ENCODE data around the gene NCOA7. TPM values are rescaled to one million over a fixed set of nuclear protein-coding genes. Genes with fewer than 3 reads are reported as not detected.

Gene NCOA7
- total and polyA plus RNA-seq, 9 of the 15 experiments (the other 6 are each of a cell fraction or from before 2014, with no cell fraction given), result 5.8 to 14.6 (median 9.3) TPM

- TF ChIP-seq ATF1 (CRISPR knock-in tag; IDR thresholded peaks at IDR 0.05) (no peak), ATF1 (tag; IDR thresholded peaks at IDR 0.05) (no peak), ZNF175 (CRISPR knock-in tag; IDR thresholded peaks at IDR 0.05; ENCODE audit: low read depth) (no peak), NFXL1 (CRISPR knock-in tag; IDR thresholded peaks at IDR 0.05) (no peak), ZNF24 (IDR thresholded peaks at IDR 0.05) (no peak), MCM7 (IDR thresholded peaks at IDR 0.05) (no peak), ZNF134 (CRISPR knock-in tag; conservative IDR thresholded peaks at IDR 0.05) (peak; percentile 97), RBM25 (IDR thresholded peaks at IDR 0.05; ENCODE audit: low read depth, low read length, severe bottlenecking) (peak; percentile 73)
These were observed 122.4 kb downstream of the NCOA7 start (continued) for GRCh38 chr6:125913145-125913544.

- H3K9me3 ChIP-seq (replicated peaks; ENCODE audit: control insufficient read depth, insufficient read depth, low read depth, low read length), result no peaks in the 10 kb centered on the region
- in situ Hi-C loops (cut with MboI) (no loop called here), intact Hi-C loops (cut with micrococcal nuclease) (no loop called here)
- FAIRE-seq, result no peak
- no peak overlapping the region for H2AFZ ChIP-seq (ENCODE audit: low read depth, low read length)
- no TSS peak for BruUV-seq (replicated peaks)
- H3K4me1 ChIP-seq (replicated peaks in 1 of 2; ENCODE audit: control insufficient read depth in 2 of 2, insufficient read depth in 2 of 2, low read length in 2 of 2), result peaks cover 3 to 8% of the 10 kb centered on the region in 2 experiments; a peak in 2 of 5 replicates
- peaks cover 27% of the 10 kb centered on the region; the same call in 2 of the 3 replicates for H3K36me3 ChIP-seq (ENCODE audit: control insufficient read depth, insufficient read depth, low read length)
- H3K9me1 ChIP-seq (ENCODE audit: control insufficient read depth, insufficient read depth, low read length), result no peaks in the 10 kb centered on the region
- WGBS (ENCODE audit: insufficient coverage, low coverage, missing lambda C conversion rate), result 40% methylated on average over 5 of the region's 5 CpGs
- H4K20me1 ChIP-seq (replicated peaks; ENCODE audit: control insufficient read depth, insufficient read depth, low read length), result no peaks in the 10 kb centered on the region
- no peak overlapping the region for H3K9ac ChIP-seq (ENCODE audit: insufficient read depth in 1 of 2, low read depth in 2 of 2, low read length in 2 of 2)
- H3K79me2 ChIP-seq (ENCODE audit: control insufficient read depth, insufficient read depth, low read length), result no peaks in the 10 kb centered on the region
- no peaks in the 10 kb centered on the region for H3K27me3 ChIP-seq (ENCODE audit: control insufficient read depth in 2 of 2, insufficient read depth in 2 of 2, low read length in 2 of 2)
- peak in 1 of 4 experiments; percentile 20 for DNase-seq (ENCODE audit: extremely low read depth in 1 of 4, low spot score in 3 of 4)
- no peak overlapping the region for H3K4me2 ChIP-seq (ENCODE audit: insufficient read depth, low read length)
- no peak overlapping the region for H3K27ac ChIP-seq (ENCODE audit: extremely low read depth, low read depth, low read length)
- CTCF ChIA-PET (ENCODE audit: low intra/inter-chr PET ratio), result no interaction called here
- no peak overlapping the region for H3K4me3 ChIP-seq
- ATAC-seq, result no peak
- POLR2A ChIA-PET, result interaction anchor here (1.3 to 1.5 kb wide), 2 partner anchors 10 to 16 kb away, joined by 6 to 14 read pairs; no protein-coding TSS in a partner anchor
- TF ChIP-seq CHD2 (IDR thresholded peaks at IDR 0.05; ENCODE audit: low read depth, low read length) (no peak), ZBTB40 (IDR thresholded peaks at IDR 0.05) (peak; percentile 52; the same call in 1 of the 2 replicates), ZBTB40 (CRISPR knock-in tag; IDR thresholded peaks at IDR 0.05) (no peak), HMBOX1 (IDR thresholded peaks at IDR 0.05) (0 out of 2 replicates have a peak, but pooled peaks have one; percentile 19), ATF1 (CRISPR knock-in tag; IDR thresholded peaks at IDR 0.05) (no peak), ATF1 (tag; IDR thresholded peaks at IDR 0.05) (0 out of 2 replicates have a peak, but pooled peaks have one; percentile 24)
These were observed 123.1 kb downstream of the NCOA7 start for GRCh38 chr6:125913864-125914351.
